GM18498 (cell line): ENCODE results near the gene PEPD.
A peak's percentile ranks its signal among the peaks of the same experiment; 100 is the strongest.
"Not testable (repeated sequence)": the region's sequence is repeated elsewhere in the genome, so short reads cannot be mapped to it uniquely, and the experiment has no call there.

Experiments used
- ATAC-seq: cut with Tn5 transposase; IDR thresholded peaks from one replicate; pipeline ENCODE4 v1.9.1; 2021; ENCODE audit warnings: mild to moderate bottlenecking, moderate library complexity; ENCODE audit not compliant: unreplicated experiment

PEPD gene

GRCh38 chr19:33521480-33522370 is at the start of gene PEPD:
Gene PEPD (minus strand): TSS chr19:33521791. CDS start chr19:33521760, 31 bp downstream.
- peak; percentile 96 for ATAC-seq

GRCh38 chr19:33569821-33570220 is 48.2 kb upstream of the PEPD start:
- no peak for ATAC-seq

- ATAC-seq: no peak
Measured at GRCh38 chr19:33568706-33569105, 47.1 kb upstream of the PEPD start.

DNA sequence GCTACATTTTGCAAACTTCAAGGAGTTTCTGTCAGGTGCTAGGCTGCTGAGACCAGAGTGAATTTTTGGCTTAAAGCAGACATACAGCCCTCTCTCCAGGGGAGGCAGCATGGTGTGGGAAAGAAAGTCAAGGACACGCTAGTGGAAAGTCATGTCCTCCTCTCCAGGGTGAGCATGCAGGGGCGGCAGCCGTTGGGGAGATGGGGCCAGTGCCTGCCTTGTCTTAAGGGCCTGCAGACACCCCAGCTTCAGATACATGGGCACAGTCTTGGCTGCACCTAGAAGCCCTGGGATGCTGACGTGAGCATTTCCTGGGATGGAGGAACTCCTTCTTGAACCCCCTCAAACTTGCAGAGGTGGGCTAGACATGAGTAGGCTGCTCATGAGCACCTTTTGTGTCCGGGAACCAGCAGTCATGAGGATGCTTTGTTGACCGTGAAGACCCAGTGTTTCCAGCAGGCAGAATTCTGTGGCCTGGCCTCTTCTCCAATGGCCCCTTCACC is 43.3 kb upstream of the PEPD start:
- ATAC-seq: no peak

DNA sequence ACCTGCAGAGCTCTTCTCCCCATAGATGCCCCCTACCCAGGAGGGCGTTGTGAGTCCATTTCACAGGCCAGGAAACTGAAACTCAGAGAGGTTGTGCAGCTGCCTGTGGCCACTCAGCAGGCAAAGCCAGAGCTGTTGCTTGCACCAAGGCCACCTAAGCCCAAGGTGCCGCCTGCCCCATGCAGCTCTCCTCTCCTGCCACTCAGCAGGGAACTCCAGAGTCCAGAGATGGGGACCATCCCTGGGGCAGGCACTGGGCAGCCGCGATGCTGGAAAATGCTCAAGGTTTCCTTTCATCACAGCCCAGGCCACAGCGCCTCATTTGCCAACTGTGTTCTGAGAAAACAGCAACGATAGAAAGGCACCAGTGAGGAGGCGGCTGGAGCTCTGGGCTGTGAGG is 41.0 kb upstream of the PEPD start:
- ATAC-seq: no peak

- not testable (repeated sequence) for ATAC-seq
Measured at GRCh38 chr19:33561666-33562065, 40.1 kb upstream of the PEPD start.

DNA sequence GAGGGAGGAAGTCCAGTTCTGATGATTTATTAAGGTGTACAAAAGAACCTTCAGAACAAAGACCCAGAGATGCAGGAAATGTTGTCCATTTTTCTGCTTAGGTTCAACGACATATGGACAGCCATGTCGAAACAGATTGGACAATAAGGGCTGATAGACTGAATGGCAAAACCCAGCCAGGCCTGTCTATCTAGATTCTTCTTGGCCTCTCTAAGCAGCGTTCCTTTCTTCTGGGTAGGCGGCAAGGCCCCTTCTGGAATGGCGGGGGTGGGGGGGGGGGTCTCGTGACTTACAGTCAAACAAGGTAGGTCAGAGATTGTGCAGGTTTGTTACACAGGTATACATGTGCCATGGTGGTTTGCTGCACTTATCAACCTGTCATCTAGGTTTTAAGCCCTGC is 39.7 kb upstream of the PEPD start:
- no peak for ATAC-seq

DNA sequence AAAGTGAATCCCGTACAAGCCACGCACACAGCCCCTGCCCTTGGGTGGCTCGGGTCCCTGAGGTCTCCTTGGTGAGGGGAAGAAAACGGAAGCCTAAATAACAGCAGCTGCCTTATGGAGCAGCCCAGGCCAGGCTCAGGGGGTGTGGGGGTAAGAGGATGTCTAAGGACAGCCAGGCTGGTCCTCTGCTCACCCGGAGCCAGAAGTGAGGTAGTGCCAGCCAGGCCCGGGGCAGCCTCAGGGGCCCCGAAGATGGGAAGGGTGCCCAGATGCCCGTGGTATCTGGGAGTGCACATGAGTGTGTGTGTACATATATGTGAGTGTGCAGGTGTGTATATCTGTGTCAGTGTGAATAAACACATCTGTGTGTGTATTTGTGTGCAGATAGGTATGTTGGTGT is 38.4 kb upstream of the PEPD start:
- ATAC-seq: no peak

GRCh38 chr19:33558856-33559255 is 37.3 kb upstream of the PEPD start:
- no peak for ATAC-seq

DNA sequence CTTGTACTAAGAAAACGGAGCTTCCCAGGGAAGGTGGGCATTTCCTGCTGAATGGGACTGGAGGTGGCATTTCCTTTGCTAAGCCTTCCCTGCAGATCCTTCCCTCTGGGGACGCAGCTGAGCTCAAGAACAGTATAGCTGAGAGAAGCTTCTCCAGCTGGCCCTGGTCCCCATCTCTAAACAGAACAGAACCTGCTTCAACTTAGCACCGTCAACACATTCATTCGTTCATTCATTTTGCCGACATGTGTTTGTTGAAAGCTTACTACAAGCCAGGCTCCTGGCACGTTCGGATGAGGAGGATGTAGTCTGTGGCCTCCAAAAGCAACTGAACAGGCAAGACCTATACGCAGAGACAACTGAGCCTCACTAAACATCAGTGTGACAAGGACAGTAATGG is 36.6 kb upstream of the PEPD start:
- ATAC-seq: no peak

- ATAC-seq: no peak
Measured at GRCh38 chr19:33557720-33558119, 36.1 kb upstream of the PEPD start.

- ATAC-seq: no peak
Measured at GRCh38 chr19:33557196-33557595, 35.6 kb upstream of the PEPD start.

DNA sequence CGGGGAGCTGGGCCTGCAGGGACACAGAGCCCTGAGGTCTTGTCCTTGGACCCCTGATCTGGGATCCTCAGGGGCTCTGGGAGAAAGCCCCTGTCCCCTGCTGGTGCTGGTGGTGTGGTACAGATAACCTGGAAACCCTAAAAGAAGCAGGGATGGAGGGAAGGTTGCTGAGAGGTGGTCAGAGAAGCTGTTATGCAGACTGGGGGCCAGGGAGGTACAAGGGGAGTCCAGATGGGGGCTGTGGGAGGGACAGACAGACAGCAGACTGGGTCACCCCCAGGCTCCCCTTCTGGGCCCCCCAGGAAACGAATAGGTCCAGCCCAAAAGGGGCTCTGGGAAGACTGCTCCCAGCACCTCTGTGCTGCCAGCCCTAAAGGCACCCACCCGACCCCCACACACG is 34.7 kb upstream of the PEPD start:
- no peak for ATAC-seq

GRCh38 chr19:33555726-33556125 is 34.1 kb upstream of the PEPD start:
- ATAC-seq: not testable (repeated sequence)

- no peak for ATAC-seq
Measured at GRCh38 chr19:33554821-33555220, 33.2 kb upstream of the PEPD start.

DNA sequence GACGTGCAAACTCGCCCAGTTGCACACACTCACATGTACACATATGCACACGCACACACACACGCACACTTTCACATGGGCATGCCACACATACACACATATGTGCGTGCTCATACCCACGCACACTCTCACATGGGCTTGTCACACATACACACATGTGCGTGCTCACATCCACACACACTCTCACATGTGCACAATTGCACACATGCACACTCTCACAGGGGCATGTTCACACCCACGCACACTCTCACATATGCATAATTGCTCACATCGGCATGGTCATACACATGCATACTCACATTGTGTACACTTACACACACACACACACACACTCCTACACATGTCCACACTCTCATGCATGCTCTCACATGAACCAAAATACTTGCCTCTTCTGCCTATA is 32.8 kb upstream of the PEPD start:
- no peak for ATAC-seq

DNA sequence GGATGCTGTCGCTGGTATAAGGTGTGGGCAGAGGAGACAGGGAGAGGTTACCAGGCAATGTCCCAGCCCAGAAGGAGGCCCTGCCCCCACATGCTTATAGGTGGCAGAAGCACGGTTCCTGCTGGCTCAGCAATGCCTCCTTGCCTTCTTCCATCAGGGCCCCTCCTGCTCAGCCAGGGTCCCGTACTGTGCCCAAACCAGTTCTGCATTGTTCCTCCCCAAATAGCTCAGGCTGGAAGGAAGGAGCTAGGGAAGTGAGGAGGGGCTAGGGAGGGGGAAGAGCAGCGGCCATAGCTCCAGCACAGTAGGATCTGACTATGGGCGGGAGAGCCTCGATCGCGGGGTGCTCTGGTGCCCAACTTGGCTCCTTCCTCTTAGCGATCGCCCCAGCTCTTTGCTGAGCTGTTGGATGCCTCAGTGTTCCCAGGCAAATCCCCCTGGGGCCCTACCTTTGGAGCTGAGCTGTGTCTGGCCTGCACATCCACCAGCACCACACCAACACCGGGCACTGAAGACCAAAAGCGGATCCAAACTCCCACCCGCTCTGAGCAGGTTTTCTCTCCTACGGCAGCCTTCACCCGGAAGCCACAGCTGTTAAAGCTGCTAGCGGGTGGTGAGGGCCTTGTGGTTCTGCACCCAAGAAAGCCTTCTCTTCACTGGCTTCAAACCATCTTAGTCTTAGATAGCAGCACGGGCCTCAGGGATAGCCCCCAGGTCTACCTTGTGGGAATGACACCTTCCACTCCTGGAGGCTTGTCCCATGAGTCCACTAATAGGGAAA is 32.1 kb upstream of the PEPD start:
- ATAC-seq: no peak

DNA sequence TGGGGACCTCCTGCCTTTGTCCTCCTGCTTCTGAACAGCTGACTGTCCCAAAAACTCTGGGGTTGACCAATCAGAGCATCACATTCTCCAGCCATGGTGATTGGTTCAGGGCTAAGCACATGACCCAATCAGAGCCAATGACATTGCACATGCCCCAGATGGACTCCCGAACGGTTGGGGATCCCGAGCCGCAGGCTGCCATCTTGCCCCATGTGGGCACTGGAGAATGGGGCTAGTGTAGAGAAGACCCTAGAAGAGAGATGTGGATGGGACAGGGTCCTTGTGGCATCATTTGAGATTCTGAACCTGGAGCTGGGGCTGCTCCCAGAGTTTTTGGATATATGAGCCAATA is 31.3 kb upstream of the PEPD start:
- ATAC-seq: no peak

GRCh38 chr19:33552191-33552927 is 30.8 kb upstream of the PEPD start:
- ATAC-seq: no peak

GRCh38 chr19:33551676-33552075 is 30.1 kb upstream of the PEPD start:
- no peak for ATAC-seq

- ATAC-seq: no peak
Measured at GRCh38 chr19:33550768-33551167, 29.2 kb upstream of the PEPD start.
